Vagina (tissue), 2 donors: ENCODE data around the gene POLN. TPM values are rescaled to one million over a fixed set of nuclear protein-coding genes. Genes with fewer than 3 reads are reported as not detected.

Source experiments
- DNase-seq, 2 donors: peaks; one replicate each; pipeline ENCODE4 v3.0.0-alpha.2; 2017; ENCODE audit errors: extremely low spot score in 2 of 2
- H3K27ac ChIP-seq: fragments of 200-600 bp; sonication (generic); one replicate; pipeline ENCODE4 v1.5.1; 2019
- H3K27me3 ChIP-seq: fragments of 200-600 bp; sonication (generic); one replicate; pipeline ENCODE4 v1.5.1; 2019
- H3K36me3 ChIP-seq, 2 donors: fragments of 200-600 bp; sonication (generic); one replicate each; pipeline ENCODE4 v1.5.1; 2017 to 2019
- H3K4me1 ChIP-seq: fragments of 200-600 bp; sonication (generic); one replicate; pipeline ENCODE4 v1.5.1; 2019
- H3K4me3 ChIP-seq, 2 donors: fragments of 200-600 bp; sonication (generic); 1 replicate in 1 of 2; 2 replicates in 1 of 2; pipeline ENCODE4 v1.5.1; 2016 to 2019
- H3K9me3 ChIP-seq: fragments of 200-600 bp; sonication (generic); one replicate; pipeline ENCODE4 v1.5.1; 2019
- POLR2A ChIP-seq, 2 donors: fragments of 450-650 bp; IDR thresholded peaks; one replicate each; pipeline ENCODE4 v1.6.1; 2017; ENCODE audit warnings: antibody characterized with exemption in 2 of 2, mild to moderate bottlenecking in 2 of 2, moderate library complexity in 2 of 2
- POLR2AphosphoS5 ChIP-seq, 2 donors: sonication (generic); formaldehyde crosslinking; IDR thresholded peaks; one replicate each; pipeline ENCODE4 v1.9.0; 2017; ENCODE audit warnings: antibody characterized with exemption in 2 of 2, mild to moderate bottlenecking in 2 of 2, low read depth in 1 of 2; ENCODE audit not compliant: insufficient read depth in 1 of 2
- intact Hi-C: fragments of 100-400 bp; cut with DNase I; formaldehyde crosslinking; loops from one replicate; pipeline ENCODE4 v1.15.1; 2023
- total RNA-seq: library from RNA; depleted of rRNA; stranded (reverse); fragments of >200 nt; gene quantifications from one replicate; pipeline ENCODE4 v1.2.3, GENCODE V29; 2016
- TF ChIP-seq, protein P1 (sequence below), 3 experiments: fragments of 450-650 bp in 2 of 3; fragments of 200-600 bp in 1 of 3; sonication (generic) in 1 of 3; IDR thresholded peaks; one replicate each; pipeline ENCODE4 v1.5.1; 2017 to 2019; ENCODE audit warnings: antibody characterized with exemption in 3 of 3, mild to moderate bottlenecking in 2 of 3, moderate library complexity in 2 of 3

Gene POLN
- total RNA-seq, 1 donor from 2014 or later, result 3.9 TPM

DNA sequence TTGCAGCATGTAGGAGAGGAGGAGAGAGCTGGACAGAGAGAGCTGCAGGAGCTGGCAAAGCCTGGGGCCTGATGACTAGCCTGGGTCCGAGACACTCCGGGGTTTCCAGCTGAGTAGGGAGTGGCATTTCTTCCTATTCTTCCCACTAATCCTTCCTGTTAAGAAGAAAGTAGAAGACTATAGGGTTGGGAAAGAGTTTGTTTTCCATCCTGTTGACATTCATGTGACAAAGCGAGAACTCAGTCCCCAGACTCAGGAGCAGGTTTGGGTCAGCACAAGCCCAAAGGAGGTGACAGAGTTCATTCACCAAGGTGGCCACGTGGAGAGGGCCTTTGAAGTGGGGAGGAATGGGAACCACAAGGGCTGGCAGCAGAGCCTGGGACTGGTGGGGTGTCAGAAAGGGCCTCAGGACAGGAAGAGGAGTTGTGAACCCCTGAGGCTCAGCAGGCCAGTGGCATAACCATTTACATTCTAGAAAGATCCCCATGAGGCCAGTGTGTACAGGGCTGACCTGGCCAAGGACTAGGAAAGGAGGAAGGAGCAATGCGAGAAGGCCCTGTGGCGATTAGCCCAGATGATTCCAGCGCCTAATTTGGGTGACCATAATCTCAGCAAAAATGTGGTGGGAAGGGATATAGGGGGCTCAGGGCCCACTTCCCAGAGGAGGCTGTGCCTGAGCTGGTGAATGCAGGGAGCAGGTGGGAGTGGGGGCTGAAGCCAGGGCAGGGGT lies 3.3 kb upstream of the POLN start:
- H3K36me3 ChIP-seq, result peaks cover 0 to 18% of the 10 kb centered on the region in 2 donors
- H3K4me1 ChIP-seq, result peaks cover 34% of the 10 kb centered on the region
- no peak overlapping the region for H3K4me3 ChIP-seq
- intact Hi-C loops, result no loop called here
- peak overlapping the region; percentile 37 for H3K27ac ChIP-seq
- no peak for TF ChIP-seq POLR2AphosphoS5 (IDR thresholded peaks at IDR 0.05; ENCODE audit: insufficient read depth in 1 of 2, low read depth in 1 of 2)
- DNase-seq, result peak in 1 of 2 donors; percentile 96
- no peaks in the 10 kb centered on the region for H3K9me3 ChIP-seq
- H3K27me3 ChIP-seq, result no peaks in the 10 kb centered on the region

DNA sequence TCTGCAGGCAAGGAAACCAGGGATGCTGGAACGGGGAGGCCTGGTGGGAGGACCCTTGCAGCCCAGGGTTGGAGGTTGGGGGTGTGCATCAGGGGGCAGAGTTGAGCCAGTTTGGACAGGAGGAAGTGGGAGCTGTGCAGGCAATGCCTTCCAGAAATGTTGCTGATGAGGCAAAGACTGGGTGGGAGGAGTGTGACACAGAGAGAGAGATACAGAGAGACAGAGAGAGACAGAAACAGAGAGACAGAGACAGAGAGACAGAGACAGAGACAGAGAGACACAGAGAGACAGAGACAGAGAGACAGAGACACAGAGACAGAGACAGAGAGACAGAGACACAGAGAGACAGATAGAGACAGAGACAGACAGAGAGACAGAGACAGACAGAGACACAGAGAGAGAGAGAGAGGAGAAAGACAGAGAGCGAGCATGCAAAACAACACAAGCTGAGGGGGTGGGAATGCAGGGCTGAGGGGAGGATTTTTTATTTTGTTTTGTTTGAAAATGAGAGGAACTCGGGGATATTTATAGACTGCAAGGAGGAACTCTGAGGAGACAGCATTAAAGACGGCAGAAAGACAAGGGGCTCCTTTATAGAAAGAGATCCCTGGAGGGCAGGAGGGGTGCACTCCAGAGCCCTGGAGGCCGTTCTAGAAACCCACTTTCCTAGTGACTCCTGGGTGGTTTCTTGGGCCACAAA lies 1.9 kb upstream of the POLN start:
- H3K4me3 ChIP-seq, result no peak overlapping the region
- peaks cover 47% of the 10 kb centered on the region for H3K4me1 ChIP-seq
- no peaks in the 10 kb centered on the region for H3K27me3 ChIP-seq
- peaks cover 0 to 6% of the 10 kb centered on the region in 2 donors for H3K36me3 ChIP-seq
- TF ChIP-seq, protein P1, sequence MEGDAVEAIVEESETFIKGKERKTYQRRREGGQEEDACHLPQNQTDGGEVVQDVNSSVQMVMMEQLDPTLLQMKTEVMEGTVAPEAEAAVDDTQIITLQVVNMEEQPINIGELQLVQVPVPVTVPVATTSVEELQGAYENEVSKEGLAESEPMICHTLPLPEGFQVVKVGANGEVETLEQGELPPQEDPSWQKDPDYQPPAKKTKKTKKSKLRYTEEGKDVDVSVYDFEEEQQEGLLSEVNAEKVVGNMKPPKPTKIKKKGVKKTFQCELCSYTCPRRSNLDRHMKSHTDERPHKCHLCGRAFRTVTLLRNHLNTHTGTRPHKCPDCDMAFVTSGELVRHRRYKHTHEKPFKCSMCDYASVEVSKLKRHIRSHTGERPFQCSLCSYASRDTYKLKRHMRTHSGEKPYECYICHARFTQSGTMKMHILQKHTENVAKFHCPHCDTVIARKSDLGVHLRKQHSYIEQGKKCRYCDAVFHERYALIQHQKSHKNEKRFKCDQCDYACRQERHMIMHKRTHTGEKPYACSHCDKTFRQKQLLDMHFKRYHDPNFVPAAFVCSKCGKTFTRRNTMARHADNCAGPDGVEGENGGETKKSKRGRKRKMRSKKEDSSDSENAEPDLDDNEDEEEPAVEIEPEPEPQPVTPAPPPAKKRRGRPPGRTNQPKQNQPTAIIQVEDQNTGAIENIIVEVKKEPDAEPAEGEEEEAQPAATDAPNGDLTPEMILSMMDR (IDR thresholded peaks at IDR 0.05), result no peak
- TF ChIP-seq POLR2A (IDR thresholded peaks at IDR 0.05), result no peak
- no peak for TF ChIP-seq POLR2AphosphoS5 (IDR thresholded peaks at IDR 0.05; ENCODE audit: insufficient read depth in 1 of 2, low read depth in 1 of 2)
- H3K27ac ChIP-seq, result peak overlapping the region; percentile 62
- intact Hi-C loops, result loop anchor here (5.0 kb wide), 1 partner anchor 173 kb away; the partner anchor contains the start of genes CFAP99 and ZFYVE28
- peak in 1 of 2 donors; percentile 85 for DNase-seq
- H3K9me3 ChIP-seq, result no peaks in the 10 kb centered on the region

DNA sequence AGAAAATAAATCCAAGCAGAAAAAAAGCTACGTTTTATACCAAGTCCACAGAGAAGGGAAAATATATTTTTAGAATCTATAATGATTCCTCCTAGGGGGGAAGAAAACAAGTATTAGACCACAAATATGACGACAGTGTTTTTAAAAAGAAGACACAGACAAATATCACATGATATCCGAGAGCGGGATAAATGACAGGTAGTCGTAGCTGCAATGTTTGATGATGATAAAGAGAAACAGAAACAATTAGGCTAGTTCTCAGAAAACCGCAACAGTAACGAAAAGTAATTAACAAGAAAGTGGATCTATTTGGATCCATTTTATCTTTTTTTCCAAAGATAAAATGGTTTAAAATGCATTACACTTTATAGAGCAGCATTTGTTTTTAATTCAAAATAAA lies 918 bp downstream of the POLN start:
- Histone ChIP-seq H3K9me3 (no peaks in the 10 kb centered on the region), H3K36me3 (peaks cover 0 to 7% of the 10 kb centered on the region in 2 donors), H3K4me3 (peak overlapping the region; percentile 84 to 90), H3K4me1 (peaks cover 68% of the 10 kb centered on the region), H3K27me3 (no peaks in the 10 kb centered on the region), H3K27ac (no peak overlapping the region)
- TF ChIP-seq POLR2A (IDR thresholded peaks at IDR 0.05), result no peak
- DNase-seq, result no peak
- intact Hi-C loops, result loop anchor here (5.0 kb wide), 1 partner anchor 176 kb away; the partner anchor contains the start of genes CFAP99 and ZFYVE28

DNA sequence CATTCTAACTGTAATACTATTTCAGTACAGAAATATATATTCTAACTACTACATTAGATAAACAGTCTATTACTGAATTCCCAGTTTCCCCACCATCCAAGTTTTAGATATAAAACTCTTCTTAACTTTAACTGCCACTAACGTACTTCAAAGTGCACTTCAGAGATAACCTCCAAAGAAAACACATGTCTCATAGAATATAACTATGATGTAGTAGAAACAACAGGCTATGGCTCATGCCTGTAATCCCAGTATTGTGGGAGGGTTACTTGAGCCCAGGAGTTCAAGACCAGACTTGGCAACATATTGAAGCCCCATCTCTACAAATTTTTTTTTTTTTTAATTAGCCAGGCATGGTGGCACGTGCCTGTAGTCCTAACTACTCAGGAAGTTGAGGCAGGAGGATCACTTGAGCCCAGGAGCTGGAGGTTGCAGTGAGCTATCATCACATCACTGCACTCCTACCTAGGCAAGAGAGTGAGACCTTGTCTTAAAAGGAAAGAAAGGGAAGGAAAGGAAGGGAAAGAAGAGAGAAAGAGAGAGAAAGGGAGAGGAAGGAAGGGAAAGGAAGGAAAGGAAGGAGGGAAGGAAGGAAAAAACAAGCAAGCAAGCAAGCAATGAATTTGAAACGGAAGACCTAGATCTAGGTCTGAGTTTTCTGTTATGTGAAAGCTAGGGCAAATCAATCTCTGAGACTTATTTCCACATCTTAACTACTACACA lies 4.8 kb downstream of the POLN start:
- H3K27me3 ChIP-seq, result no peaks in the 10 kb centered on the region
- no peak for DNase-seq
- H3K27ac ChIP-seq, result no peak overlapping the region
- H3K4me1 ChIP-seq, result peaks cover 46% of the 10 kb centered on the region
- no peaks in the 10 kb centered on the region for H3K9me3 ChIP-seq
- intact Hi-C loops, result no loop called here
- TF ChIP-seq POLR2A (IDR thresholded peaks at IDR 0.05), result no peak
- TF ChIP-seq, protein P1 (IDR thresholded peaks at IDR 0.05), result no peak
- no peak for TF ChIP-seq POLR2AphosphoS5 (IDR thresholded peaks at IDR 0.05; ENCODE audit: insufficient read depth in 1 of 2, low read depth in 1 of 2)
- no peak overlapping the region for H3K4me3 ChIP-seq
- H3K36me3 ChIP-seq, result peaks cover 0 to 31% of the 10 kb centered on the region in 2 donors

DNA sequence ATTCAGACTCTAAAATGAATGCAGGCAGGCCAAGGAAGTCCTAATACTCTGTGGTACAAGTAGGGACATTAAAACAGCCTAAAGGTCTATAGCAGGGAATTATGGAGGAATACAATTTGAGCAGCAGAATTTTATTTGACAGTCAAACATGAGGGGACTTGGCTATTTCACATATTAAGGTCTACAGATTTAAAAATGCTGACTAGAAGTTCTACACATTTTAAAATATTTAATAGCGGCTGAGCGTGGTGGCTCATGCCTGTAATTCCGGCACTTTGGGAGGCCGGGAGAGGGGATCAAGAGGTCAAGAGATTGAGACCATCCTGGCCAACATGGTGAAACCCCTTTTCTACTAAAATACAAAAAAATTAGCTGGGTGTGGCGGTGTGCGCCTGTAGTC lies 10.8 kb downstream of the POLN start:
- H3K4me1 ChIP-seq, result no peaks in the 10 kb centered on the region
- H3K9me3 ChIP-seq, result no peaks in the 10 kb centered on the region
- TF ChIP-seq, protein P1 (IDR thresholded peaks at IDR 0.05), result no peak
- TF ChIP-seq POLR2AphosphoS5 (IDR thresholded peaks at IDR 0.05; ENCODE audit: insufficient read depth in 1 of 2, low read depth in 1 of 2), result no peak
- TF ChIP-seq POLR2A (IDR thresholded peaks at IDR 0.05), result no peak
- no peak for DNase-seq
- peaks cover 0 to 40% of the 10 kb centered on the region in 2 donors for H3K36me3 ChIP-seq
- intact Hi-C loops, result no loop called here
- no peaks in the 10 kb centered on the region for H3K27me3 ChIP-seq
- no peak overlapping the region for H3K4me3 ChIP-seq
- H3K27ac ChIP-seq, result no peak overlapping the region
